Transverse colon (tissue), 4 donors: ENCODE measurements around the gene HAT1.

ENCODE experiments used
- EP300 ChIP-seq: sonication (generic); formaldehyde crosslinking; IDR thresholded peaks from one replicate; pipeline ENCODE4 v1.6.1; 2017; ENCODE audit warnings: antibody characterized with exemption, low read depth
- POLR2AphosphoS5 ChIP-seq, 3 donors: sonication (generic); formaldehyde crosslinking; IDR thresholded peaks; one replicate each; pipeline ENCODE4 v1.6.1; 2016; ENCODE audit warnings: antibody characterized with exemption in 3 of 3
- TF ChIP-seq, protein P1 (sequence below), 5 experiments: fragments of 200-600 bp in 3 of 5; fragments of 450-650 bp in 2 of 5; sonication (generic) in 3 of 5; IDR thresholded peaks; 1 replicate in 2 of 5; 2 replicates in 3 of 5; pipeline ENCODE4 v1.5.1; 2016 to 2017; ENCODE audit warnings: antibody characterized with exemption in 5 of 5, inconsistent platforms in 3 of 5, mild to moderate bottlenecking in 2 of 5, moderate library complexity in 1 of 5

DNA sequence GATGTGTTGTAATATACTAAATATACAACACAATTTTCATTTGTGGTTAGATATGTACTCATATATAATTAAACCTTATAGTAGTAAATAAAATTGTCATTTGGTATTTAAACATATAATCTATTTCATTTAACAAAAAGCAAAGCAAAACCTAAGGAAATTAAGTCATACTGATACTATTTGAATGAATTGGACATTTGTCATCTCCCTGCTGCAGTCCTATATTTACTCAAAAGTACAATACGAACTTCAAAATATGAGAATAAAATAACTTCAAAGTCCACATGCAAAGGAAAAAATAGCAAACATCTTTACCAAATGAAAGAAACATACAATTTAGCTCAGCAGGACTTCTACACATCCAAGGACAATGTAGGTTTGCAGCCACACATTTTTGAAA is 11.8 kb upstream of the HAT1 start:
- TF ChIP-seq, protein P1, sequence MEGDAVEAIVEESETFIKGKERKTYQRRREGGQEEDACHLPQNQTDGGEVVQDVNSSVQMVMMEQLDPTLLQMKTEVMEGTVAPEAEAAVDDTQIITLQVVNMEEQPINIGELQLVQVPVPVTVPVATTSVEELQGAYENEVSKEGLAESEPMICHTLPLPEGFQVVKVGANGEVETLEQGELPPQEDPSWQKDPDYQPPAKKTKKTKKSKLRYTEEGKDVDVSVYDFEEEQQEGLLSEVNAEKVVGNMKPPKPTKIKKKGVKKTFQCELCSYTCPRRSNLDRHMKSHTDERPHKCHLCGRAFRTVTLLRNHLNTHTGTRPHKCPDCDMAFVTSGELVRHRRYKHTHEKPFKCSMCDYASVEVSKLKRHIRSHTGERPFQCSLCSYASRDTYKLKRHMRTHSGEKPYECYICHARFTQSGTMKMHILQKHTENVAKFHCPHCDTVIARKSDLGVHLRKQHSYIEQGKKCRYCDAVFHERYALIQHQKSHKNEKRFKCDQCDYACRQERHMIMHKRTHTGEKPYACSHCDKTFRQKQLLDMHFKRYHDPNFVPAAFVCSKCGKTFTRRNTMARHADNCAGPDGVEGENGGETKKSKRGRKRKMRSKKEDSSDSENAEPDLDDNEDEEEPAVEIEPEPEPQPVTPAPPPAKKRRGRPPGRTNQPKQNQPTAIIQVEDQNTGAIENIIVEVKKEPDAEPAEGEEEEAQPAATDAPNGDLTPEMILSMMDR (IDR thresholded peaks at IDR 0.05) = no peak
- TF ChIP-seq EP300 = no peak
- no peak for TF ChIP-seq POLR2AphosphoS5 (IDR thresholded peaks at IDR 0.05)
